ENCODE measurements around the gene THSD4.

Gene THSD4

DNA sequence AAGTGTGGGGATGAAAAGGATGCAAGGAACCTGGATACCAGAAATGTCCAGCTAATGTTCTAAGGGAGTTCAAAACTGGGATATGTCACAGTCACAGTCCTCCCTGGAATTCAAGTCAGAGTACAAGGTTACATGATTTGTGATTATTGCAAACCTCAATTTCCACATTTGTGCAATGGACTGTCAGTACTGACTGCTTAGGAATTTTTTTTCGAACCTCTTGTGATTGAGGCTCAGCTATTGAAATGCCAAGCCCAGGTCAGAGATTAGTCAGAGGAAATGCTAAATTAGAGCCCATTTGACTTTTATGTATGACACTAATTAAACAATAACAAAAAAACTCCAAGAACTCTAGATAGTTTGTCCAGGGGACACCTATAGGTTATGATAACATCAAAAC lies 210.2 kb downstream of the THSD4 start:
- Mint-ChIP-seq H3K36me3 (no peaks in the 10 kb centered on the region), H3K27ac (no peak overlapping the region), H3K4me1 (no peaks in the 10 kb centered on the region), H3K9me3 (no peaks in the 10 kb centered on the region), H3K27me3 (no peaks in the 10 kb centered on the region), H3K4me3 (no peak overlapping the region)
- ATAC-seq (replicated peaks) (no peak), DNase-seq (no peak)

DNA sequence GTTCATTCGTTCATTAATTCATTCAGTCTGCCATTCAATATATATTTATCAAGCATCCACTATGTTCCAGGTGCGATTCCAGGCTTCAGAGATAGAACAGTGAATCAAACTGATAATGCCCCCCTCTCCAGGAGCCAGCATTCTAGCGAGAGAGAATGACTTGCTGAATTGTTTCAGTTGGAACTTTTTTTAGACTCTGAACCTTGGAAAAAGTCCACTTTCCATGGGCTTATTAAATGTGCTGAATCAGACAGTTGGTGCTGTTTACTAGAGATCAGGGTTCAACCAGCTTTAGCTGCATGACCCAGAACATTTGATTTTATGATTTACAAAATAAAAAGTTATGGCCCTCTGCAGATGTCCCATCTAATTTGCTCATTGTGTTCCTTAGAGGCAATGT lies 213.2 kb downstream of the THSD4 start:
- ATAC-seq (replicated peaks): no peak
- Mint-ChIP-seq H3K4me1 (no peaks in the 10 kb centered on the region), H3K27me3 (no peaks in the 10 kb centered on the region), H3K9me3 (no peaks in the 10 kb centered on the region), H3K27ac (no peak overlapping the region), H3K36me3 (no peaks in the 10 kb centered on the region), H3K4me3 (no peak overlapping the region)
- no peak for DNase-seq

DNA sequence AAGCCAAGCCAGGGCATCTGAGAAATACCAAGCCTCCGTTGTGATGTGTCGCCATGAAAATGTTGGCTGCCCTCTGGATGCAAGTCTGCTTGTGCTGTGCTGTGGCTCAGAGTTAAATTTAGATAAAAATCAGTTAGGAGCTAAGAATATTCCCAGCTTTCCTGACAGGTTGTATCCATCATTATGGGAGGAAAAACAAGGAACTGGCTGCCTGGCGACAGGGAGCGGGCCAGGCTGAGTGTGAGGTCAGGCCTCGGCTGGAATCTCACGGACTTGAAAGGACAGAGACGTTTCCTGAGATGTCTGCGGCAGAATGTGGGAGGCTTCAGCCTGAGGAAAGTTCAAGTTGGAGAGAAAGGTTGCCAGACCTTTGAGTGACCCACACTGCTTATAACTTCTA lies 213.8 kb downstream of the THSD4 start:
- H3K4me3 Mint-ChIP-seq: no peak overlapping the region
- H3K27ac Mint-ChIP-seq: no peak overlapping the region
- H3K36me3 Mint-ChIP-seq: no peaks in the 10 kb centered on the region
- DNase-seq (no peak), ATAC-seq (replicated peaks) (no peak)
- no peaks in the 10 kb centered on the region for H3K9me3 Mint-ChIP-seq
- no peaks in the 10 kb centered on the region for H3K27me3 Mint-ChIP-seq
- no peaks in the 10 kb centered on the region for H3K4me1 Mint-ChIP-seq

DNA sequence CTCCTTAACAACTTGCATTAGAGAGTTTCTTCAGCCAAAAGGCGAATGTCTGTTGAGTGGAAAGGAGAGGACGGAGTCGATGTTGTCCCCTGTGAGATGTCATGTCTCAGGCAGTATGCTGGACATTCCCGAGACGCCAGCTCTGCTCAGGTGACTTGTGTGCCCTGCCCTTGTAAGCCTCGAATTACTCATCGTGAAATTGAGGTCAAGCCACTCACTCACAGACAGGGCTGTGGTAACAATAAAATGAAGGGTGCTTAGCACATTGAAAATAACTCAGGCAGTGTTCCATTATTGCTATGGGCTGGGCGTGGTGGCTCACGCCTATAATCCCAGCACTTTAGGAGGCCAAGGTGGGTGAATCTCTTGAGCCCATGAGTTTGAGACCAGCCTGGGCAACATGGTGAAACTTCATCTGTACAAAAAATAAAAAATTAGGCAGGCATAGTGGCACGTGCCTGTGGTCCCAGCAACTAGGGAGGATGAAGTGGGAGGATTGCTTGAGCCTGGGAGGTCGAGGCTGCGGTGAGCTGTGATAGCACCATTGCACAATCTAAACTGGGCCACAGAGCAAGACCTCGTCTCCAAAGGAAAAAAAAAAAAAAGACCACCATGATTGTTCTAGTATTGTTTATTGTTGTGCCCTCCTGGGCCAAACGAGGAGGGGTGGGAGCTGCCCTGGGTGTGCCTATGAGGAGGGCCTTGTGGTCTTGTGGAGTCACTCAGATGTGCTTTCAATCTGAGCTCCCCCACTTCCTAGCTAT lies 214.4 kb downstream of the THSD4 start:
- DNase-seq (no peak), ATAC-seq (replicated peaks) (no peak)
- Mint-ChIP-seq H3K27ac (no peak overlapping the region), H3K4me3 (no peak overlapping the region), H3K27me3 (no peaks in the 10 kb centered on the region), H3K36me3 (no peaks in the 10 kb centered on the region), H3K9me3 (no peaks in the 10 kb centered on the region), H3K4me1 (no peaks in the 10 kb centered on the region)

DNA sequence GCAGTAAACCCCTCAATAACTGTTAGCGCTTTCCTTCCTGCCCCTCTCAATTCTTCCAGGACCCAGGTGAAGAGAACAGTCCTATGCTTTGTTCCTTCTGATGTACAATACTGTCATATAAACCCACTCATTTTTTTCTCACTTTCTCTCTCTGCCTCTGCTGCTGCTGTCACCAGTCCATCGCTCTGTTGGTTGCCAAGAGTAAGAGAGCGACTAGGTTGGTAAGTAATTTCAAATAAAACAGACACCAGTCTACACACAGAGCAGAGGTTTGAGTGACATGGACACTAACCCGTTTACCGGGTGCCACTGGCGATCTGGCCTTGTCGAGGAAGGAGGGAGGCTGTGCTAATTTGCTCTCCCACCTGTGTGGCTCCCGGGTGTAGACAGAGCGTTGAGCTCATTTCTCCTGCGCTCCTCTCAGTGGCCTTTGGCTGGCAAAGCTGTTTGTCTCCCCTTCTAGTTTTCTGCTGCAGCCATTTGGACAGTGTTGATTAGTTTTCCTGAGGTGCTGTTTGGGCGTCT lies 215.4 kb downstream of the THSD4 start:
- DNase-seq: no peak
- Mint-ChIP-seq H3K27ac (no peak overlapping the region), H3K36me3 (no peaks in the 10 kb centered on the region), H3K4me3 (no peak overlapping the region), H3K9me3 (no peaks in the 10 kb centered on the region), H3K27me3 (no peaks in the 10 kb centered on the region), H3K4me1 (no peaks in the 10 kb centered on the region)
- no peak for ATAC-seq (replicated peaks)

DNA sequence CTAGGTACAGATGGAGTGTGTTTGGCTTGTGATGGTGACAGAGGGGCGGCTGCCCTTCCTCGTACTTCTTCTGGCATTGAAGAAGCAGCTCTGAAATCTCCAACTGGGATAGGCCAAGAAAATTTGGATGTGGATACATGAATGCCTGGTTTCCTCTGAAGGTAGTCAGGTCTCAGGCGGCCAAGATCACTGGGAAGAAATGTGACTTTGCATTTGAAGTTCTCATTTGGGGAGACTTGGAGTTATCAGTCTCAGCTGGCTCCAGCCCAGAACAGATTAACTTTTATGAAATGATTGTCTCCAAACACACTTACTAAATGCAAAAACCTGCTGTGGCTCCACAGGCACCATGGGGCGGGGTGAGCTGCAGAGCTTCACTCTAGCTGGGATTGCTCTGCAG lies 215.9 kb downstream of the THSD4 start:
- DNase-seq (no peak), ATAC-seq (replicated peaks) (no peak)
- no peaks in the 10 kb centered on the region for H3K27me3 Mint-ChIP-seq
- H3K9me3 Mint-ChIP-seq: no peaks in the 10 kb centered on the region
- no peaks in the 10 kb centered on the region for H3K36me3 Mint-ChIP-seq
- H3K4me1 Mint-ChIP-seq: no peaks in the 10 kb centered on the region
- no peak overlapping the region for H3K27ac Mint-ChIP-seq
- no peak overlapping the region for H3K4me3 Mint-ChIP-seq

DNA sequence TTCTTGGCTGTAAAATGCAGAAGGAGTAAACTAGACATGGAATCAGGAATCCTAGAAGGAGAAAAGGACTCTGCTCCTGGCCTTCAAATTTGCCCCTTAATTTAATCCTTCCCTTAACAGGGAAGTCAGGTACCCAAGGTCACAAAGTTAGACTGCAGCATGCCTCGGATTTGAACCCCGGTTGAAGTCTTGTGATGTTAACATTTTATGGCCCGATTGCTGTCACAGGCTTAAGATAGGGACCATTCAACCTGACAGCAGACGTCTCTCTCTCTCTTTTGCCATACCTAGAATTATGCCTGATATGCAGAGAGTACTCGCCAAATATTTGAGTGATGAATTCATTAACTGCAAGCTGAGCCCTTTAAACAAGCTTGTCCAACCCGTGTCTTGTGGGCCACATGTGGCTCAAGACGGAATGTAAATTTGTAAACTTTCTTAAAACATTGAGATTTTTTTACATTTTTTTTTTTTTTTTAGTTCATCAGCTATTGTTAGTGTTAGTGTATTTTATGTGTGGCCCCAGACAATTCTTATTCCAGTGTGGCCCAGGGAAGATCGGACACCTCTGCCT lies 217.2 kb downstream of the THSD4 start:
- no peak for DNase-seq
- no peak for ATAC-seq (replicated peaks)
- no peaks in the 10 kb centered on the region for H3K27me3 Mint-ChIP-seq

DNA sequence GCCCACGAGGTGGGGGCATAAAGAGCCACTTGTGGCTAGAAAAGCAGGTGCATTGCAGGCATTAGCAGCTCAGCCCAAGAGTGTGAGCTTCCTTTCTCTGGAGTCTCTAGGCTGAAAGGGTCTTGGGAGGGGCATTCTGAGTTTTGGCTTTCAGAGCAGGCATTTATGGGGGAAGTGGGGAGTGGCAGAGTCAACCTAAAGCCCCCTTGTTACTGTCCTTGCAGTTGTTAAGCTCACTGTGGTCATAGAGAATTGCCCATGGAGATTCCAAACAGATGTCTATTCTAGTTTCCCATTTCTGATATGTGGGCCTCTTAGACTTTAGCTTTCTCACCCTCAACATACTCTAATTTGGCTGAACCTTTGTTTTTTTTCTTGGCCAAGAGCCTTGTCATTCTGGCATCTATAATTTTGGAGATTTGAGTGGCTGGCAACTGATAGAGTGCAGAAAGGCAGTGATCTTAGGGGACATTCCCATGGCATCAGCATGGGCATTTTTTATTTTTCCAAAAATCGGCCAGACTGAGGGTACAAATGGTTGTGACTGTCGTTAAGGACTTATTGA lies 217.9 kb downstream of the THSD4 start:
- Mint-ChIP-seq H3K4me1 (no peaks in the 10 kb centered on the region), H3K27ac (no peak overlapping the region), H3K27me3 (no peaks in the 10 kb centered on the region), H3K4me3 (no peak overlapping the region), H3K36me3 (no peaks in the 10 kb centered on the region), H3K9me3 (no peaks in the 10 kb centered on the region)
- ATAC-seq (replicated peaks): no peak
- DNase-seq: no peak

More for the DNA sequence above, 217.2 kb downstream of the THSD4 start:
- H3K27ac Mint-ChIP-seq: no peak overlapping the region
- H3K4me1 Mint-ChIP-seq: no peaks in the 10 kb centered on the region
- H3K4me3 Mint-ChIP-seq: no peak overlapping the region
- H3K9me3 Mint-ChIP-seq: no peaks in the 10 kb centered on the region
- no peaks in the 10 kb centered on the region for H3K36me3 Mint-ChIP-seq

DNA sequence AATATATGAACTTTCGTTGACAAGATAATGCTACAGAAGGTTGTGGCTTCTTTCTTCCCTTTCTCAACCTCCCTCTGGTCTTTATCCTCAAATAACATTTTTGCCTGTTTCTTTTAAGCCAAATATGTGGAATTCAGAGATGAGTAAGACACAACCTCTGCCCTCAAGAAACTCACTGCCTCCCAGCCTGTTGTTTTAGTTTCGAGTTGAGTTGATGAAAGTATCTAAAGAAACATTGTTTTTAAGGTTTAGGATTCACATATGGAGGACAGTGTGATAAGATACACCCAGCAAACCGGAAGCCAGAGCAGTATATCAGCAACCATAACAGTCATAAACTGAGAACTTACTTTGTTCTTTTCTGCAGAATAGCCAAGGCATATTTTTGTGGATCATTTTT lies 218.6 kb downstream of the THSD4 start:
- DNase-seq (no peak), ATAC-seq (replicated peaks) (no peak)
- no peaks in the 10 kb centered on the region for H3K27me3 Mint-ChIP-seq
- no peaks in the 10 kb centered on the region for H3K9me3 Mint-ChIP-seq
- no peaks in the 10 kb centered on the region for H3K36me3 Mint-ChIP-seq
- no peak overlapping the region for H3K4me3 Mint-ChIP-seq
- no peaks in the 10 kb centered on the region for H3K4me1 Mint-ChIP-seq
- no peak overlapping the region for H3K27ac Mint-ChIP-seq

DNA sequence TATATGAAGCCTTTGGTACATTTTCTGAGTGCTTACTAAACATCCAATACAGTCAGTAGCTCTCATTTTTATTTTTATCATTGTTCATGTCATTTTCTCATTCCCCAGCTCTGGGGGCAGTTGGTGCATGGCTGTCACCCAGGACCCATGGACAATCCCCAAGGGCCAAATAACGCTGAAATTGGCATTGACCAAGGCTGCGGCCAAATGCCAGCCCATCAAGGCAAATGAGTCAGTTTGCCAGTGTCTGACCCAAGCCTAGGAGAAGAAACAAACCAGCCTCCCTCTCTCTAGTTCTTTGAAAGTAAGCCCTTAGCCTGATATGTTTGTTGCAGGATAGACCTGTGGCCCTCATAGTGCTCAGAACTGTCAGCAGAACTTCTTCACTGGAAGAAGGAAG lies 219.2 kb downstream of the THSD4 start:
- H3K4me3 Mint-ChIP-seq: no peak overlapping the region
- H3K27ac Mint-ChIP-seq: no peak overlapping the region
- H3K27me3 Mint-ChIP-seq: no peaks in the 10 kb centered on the region
- H3K36me3 Mint-ChIP-seq: no peaks in the 10 kb centered on the region
- H3K9me3 Mint-ChIP-seq: no peaks in the 10 kb centered on the region
- no peak for DNase-seq
- H3K4me1 Mint-ChIP-seq: no peaks in the 10 kb centered on the region
- no peak for ATAC-seq (replicated peaks)

DNA sequence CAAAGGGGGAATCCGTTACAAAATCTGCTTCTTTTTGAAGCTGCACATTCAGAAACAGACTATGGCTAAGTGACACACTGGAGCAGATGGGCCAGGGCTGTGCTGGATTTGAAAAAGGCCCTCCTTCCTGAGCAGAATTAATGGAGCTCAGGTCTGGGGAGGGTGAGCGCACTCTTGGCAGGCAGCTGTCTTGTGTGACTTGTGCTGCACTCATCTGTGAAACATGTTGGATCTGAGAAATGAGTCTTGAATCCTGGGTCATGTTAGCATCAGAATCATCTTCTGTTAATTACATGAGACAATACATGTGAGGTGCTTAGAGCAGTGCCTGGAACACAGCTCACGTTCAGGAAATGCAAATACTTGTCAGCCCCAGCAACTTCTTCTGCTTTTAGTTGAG lies 219.6 kb downstream of the THSD4 start:
- no peak for DNase-seq
- no peaks in the 10 kb centered on the region for H3K36me3 Mint-ChIP-seq
- no peak for ATAC-seq (replicated peaks)
- no peak overlapping the region for H3K4me3 Mint-ChIP-seq
- H3K9me3 Mint-ChIP-seq: no peaks in the 10 kb centered on the region
- no peaks in the 10 kb centered on the region for H3K27me3 Mint-ChIP-seq
- H3K27ac Mint-ChIP-seq: no peak overlapping the region
- no peaks in the 10 kb centered on the region for H3K4me1 Mint-ChIP-seq

DNA sequence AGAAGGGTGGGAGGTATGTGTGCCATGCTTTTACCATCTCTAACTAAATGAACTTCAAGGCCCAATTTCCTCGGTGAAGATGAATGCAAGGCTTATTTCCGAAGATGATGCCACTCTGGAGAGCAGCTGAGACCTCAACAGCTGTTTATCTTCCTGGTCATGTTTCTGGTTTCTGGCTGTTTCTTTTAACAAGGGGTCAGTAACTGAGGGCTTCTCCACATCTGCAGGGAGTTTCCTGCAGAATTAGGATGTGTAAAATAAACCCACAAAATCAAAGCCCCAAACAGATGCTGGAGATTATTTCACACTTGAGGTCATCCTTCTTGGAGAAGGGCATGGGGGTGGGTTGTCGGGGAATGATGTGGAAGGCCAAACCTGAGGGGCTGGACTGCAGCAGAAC lies 220.3 kb downstream of the THSD4 start:
- no peak overlapping the region for H3K4me3 Mint-ChIP-seq
- H3K4me1 Mint-ChIP-seq: no peaks in the 10 kb centered on the region
- ATAC-seq (replicated peaks): no peak
- H3K36me3 Mint-ChIP-seq: no peaks in the 10 kb centered on the region
- no peak overlapping the region for H3K27ac Mint-ChIP-seq
- DNase-seq: no peak
- H3K27me3 Mint-ChIP-seq: no peaks in the 10 kb centered on the region
- no peaks in the 10 kb centered on the region for H3K9me3 Mint-ChIP-seq

DNA sequence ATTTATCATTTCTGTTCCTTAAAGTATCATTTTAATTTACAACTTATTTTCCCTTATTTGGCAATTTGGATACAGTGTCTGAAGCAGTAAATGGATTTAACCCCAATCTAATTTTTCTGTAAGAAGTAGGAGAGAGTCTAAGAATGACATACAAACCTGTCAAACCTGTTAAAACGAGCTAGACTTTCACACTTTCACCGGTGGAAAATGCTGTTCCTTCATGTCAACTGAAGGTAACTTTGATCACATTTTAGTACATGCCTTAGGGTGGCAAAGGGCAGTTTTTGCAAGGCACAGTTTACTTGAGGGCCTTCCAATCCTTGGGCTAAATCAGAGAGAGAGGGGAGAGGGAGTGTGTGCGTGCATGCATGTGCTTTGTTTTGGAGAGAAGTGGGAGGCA lies 221.4 kb downstream of the THSD4 start:
- Mint-ChIP-seq H3K27ac (no peak overlapping the region), H3K4me1 (no peaks in the 10 kb centered on the region), H3K36me3 (no peaks in the 10 kb centered on the region), H3K27me3 (no peaks in the 10 kb centered on the region), H3K4me3 (no peak overlapping the region), H3K9me3 (no peaks in the 10 kb centered on the region)
- ATAC-seq (replicated peaks) (no peak), DNase-seq (no peak)

DNA sequence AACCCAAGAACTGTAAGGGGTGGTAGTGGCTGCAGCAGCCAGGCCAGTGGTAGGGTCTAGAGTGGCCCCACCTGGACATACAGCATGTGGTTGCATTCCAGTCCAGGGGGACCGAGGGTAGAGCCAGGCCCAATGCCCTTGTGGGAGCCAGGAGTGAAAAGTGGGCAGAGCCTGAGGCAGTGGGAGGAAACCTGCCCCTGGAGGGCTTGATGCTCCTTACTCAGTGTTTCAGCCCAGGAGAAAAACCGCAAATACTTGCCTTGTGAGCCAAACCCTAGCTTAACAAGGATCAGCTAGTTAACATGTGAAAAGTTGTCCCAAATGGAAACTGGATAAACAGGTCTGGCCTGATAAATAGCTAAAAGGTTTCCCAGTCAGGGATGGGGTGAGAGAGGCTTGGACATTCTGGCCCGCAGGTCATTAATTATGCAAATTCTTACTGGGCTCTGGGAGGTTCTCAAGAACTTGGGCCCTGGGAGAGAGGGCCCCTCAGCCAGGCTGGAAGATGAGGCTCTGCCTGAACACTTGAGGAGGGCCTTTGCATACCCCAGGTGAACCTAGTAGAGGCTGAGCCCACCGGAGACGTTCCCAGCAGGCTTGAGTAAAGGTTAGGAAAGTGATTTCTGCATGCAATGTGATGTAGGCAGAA lies 222.1 kb downstream of the THSD4 start:
- Mint-ChIP-seq H3K4me1 (no peaks in the 10 kb centered on the region), H3K9me3 (no peaks in the 10 kb centered on the region), H3K4me3 (no peak overlapping the region), H3K27me3 (no peaks in the 10 kb centered on the region), H3K27ac (no peak overlapping the region), H3K36me3 (no peaks in the 10 kb centered on the region)
- DNase-seq (no peak), ATAC-seq (replicated peaks) (no peak)

DNA sequence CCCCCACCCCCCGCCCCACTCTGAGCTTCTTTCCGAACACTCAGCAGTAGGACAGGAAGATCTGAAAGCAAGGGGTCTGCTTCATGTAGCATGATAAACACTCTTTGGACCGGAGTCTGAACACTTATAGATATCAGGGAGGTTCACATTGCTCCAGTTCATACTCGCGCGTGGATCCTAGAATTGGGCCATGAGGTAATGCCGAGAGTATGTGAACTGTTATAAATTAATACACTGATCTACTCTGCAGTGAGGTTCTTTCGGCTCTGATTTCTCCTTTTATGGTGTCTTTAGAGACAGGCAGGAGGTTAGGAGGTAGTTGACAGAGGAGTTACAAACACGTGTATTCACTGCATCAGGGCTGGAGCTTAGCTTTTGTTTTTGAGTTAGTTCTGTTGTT lies 223.0 kb downstream of the THSD4 start:
- no peak for DNase-seq
- no peak for ATAC-seq (replicated peaks)
- H3K27me3 Mint-ChIP-seq: no peaks in the 10 kb centered on the region
- no peaks in the 10 kb centered on the region for H3K9me3 Mint-ChIP-seq
- no peaks in the 10 kb centered on the region for H3K36me3 Mint-ChIP-seq
- H3K4me1 Mint-ChIP-seq: no peaks in the 10 kb centered on the region
- H3K4me3 Mint-ChIP-seq: no peak overlapping the region
- H3K27ac Mint-ChIP-seq: no peak overlapping the region
